ENCODE results near the gene NCOA7.
"Not testable (repeated sequence)": the region's sequence is repeated elsewhere in the genome, so short reads cannot be mapped to it uniquely, and the experiment has no call there.

The NCOA7 gene

GRCh38 chr6:125923366-125923877 is 132.7 kb downstream of the NCOA7 start:
- DNase-seq (ENCODE audit: low read depth): no peak

- no peak for DNase-seq (ENCODE audit: low read depth)
These were observed 133.4 kb downstream of the NCOA7 start for GRCh38 chr6:125924169-125924568.

DNA sequence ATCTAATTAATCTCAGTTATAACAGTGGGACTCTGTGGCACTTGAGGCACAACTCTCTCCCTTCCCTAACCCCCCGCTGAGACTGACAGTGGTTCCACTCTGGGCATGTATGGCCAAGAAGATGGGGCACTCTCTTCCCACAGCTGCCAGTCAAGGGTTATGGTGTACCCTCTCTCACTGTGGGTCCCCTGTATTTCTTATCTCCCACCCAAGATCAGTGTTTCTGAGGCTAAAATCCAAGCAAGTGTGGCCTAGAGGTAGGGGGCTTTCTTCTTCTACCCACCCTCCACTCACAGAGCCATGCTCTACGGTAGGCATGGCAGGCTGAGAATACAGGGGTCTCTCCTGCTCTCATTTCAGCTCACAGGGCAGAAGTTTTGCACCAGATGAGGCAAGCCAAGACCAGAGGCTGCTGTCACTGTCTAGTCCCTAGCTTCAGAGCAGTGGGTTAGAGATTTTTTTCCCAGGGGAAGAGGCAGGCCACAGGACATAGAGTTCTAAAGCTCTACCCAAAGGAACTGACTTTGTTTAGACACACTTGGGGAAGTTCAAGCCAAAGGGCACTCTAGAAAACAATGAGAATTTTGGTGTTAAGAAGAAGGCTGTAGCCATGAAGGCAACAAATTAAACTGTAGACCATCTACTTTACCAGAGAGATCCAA is 134.1 kb downstream of the NCOA7 start:
- no peak for DNase-seq (ENCODE audit: low read depth)

DNA sequence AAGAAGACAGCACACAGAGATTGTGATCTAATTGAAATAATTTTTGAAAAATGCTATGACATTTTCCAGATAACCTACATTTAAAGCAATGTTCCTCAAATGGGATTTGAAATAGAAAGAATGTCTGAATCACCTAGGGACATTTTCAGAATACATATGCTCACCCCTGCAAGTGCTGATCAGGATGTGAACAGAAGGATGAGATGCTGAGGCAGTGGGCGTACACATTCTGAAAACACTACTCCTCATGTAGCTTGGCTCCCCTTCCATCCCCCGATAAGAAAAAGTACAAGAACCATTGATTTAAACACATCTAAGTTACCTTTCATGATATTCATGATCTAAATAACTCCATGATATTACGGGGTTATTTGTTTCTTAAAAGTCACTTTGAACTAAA is 136.0 kb downstream of the NCOA7 start:
- no peak for DNase-seq (ENCODE audit: low read depth)

DNA sequence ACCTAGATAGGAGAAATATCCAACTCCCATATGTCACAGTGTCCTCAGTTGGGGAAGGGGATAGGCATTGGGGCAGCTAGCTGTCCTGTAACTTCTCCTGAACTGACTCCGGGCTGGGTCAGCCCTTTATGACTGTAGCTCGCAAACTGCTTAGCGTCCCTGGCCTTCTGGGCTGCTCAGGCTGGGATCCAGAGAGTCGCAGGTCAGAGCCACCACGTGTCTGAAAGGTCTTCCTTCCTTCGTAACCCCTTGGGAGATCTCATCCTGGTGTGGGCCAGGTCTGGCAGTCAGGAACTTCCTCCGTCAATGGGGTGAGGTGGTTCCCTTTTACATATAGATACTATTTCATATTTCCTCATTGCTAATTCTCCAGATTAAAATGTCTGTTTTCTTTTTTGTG is 137.0 kb downstream of the NCOA7 start:
- no peak for DNase-seq (ENCODE audit: low read depth)

DNA sequence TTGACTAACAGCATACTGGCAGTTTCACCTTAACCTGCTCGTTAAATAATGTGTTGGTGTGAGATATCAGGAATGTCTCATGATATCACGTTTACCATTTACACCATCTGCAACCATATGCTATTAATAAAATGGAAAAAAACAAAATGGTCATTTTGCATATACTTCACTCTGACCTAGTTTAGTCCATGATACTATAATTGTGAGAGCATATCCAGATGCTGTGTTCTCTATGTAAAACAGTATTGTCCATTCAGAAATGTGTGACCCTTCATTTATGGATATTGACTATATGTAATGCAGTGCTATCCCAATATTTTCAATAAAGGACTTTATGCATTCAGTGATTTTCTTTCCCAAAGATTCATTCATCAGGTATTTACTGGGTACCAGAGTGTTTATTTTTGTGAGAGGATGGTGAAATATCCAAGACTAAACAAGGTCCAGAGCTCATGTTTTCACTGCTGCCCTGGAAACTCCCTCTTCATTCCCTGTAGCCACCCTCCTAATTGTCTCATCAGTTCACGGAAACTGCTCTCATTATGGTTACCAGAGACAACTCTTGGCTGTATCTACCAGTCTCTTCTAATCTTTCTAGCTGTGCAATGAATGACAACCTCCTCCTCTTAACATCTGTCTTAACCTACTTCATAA is 140.1 kb downstream of the NCOA7 start:
- no peak for DNase-seq (ENCODE audit: low read depth)

- DNase-seq (ENCODE audit: low read depth): no peak
These were observed 141.1 kb downstream of the NCOA7 start for GRCh38 chr6:125931733-125932450.

DNA sequence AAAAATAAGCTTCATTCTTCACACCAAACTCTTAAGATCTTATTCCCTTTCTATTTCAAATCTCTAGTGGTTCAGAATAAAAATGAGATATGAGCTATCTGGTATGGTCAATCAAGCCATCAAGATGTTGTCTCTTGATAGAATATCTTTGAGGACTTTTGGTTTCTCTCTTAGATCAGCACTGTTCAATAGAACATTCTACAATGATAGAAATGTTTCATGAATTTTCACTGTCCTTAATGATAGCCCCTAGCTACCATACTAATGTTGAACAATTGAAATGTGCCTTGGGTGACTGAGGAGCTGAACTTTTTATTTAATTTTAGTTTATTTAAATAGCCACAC is 141.7 kb downstream of the NCOA7 start:
- DNase-seq (ENCODE audit: low read depth): no peak

- DNase-seq (ENCODE audit: low read depth): not testable (repeated sequence)
These were observed 144.8 kb downstream of the NCOA7 start for GRCh38 chr6:125935520-125935919.

DNA sequence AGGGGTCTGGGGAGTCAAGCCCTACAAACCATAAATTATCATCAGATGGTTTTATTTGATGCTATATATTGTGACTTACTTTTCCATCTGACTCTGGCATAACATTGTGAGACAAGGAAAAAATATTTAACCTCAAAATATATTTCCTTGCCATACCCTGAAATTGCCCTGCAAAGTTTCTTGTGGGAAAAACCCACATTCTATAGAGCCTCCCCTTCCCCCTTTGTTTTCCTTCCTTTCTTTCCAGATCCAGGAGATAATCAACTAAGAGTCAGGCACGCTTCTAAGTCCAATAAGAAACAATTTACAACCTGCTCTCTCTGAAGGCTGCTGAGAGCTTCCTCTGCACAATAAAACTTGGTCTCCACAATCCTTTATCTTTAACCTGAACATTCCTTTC is 148.3 kb downstream of the NCOA7 start:
- DNase-seq (ENCODE audit: low read depth): no peak

GRCh38 chr6:125939791-125940190 is 149.0 kb downstream of the NCOA7 start:
- no peak for DNase-seq (ENCODE audit: low read depth)

- no peak for DNase-seq (ENCODE audit: low read depth)
These were observed 149.7 kb downstream of the NCOA7 start for GRCh38 chr6:125940247-125941041.

DNA sequence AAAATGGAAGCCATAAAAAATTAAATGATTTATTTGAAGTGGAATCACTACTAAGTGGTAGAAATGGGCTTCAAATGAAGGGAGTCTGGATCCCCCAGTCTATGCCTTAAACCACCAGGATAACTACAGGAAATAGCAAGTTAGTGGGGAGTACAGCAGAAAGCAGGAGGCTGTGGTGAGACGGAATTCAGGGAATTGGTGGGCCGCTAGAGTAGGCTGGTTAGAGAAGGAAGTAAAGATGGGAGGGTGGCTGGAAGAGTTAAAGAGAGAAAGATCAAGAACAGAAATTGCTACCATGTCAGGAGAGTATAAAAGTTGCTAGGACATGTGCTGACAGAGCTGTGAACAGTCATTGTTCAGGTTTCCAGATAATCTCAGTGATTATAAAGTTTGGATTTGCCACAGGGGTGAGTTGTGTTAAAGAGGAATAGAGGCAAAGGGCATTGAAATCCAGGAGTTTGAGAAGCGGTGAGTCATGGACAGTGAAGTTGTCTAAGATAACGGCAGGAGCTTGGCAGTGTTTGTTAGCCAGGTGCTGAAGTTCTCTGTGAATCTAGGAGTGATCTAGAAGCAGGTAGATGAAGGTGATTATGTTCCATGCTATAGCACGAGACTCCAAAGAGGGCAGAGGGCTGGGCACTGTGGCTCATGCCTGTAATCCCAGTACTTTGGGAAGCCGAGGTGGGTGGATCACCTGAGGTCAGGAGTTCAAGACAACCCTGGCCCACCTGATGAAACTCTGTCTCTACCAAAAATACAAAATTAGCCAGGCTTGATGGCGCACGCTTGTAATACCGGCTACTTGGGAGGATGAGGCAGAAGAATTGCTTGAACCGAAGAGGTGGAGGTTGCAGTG is 152.1 kb downstream of the NCOA7 start:
- no peak for DNase-seq (ENCODE audit: low read depth)

DNA sequence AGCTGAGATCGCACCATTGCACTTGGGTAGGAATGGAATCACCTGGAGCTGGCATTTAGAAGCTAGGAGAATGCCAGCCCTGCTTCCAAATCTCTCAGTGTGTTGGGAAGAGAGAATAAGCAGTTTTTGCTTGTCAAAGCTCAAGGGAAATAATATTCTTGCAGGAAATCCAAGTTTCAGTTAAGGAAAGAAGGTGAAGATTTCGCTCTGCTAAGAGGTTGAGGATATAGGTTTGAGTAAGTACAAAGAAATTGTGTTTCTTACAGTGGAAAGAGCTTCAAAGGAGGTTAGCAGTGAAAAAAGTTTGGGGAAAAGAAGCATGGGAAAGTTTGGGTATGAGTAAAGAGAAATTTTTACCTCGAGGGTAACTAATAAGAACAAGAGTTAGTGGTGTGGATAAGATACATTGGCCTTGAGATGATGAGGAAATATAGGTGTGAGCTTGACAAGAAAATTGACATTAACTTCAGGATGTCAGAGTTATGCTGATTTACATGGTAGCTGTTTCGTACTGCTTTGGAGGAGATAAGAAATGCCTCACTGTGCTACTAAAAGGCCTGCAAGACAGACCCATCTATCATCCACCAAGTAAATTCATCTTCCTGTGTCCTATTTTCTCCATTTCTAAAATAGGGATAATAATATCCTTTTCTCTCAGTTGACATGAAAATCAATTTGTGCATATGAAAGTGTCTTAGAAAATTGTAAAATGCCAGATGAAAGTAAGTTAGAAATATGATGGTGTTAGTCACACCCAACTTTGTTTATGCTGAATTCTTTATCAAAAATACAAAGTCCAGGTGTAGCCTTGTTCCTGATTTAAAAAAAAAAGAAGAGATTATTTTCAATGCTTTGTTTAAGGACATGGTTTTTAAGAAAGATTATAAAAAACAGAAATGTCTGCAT is 153.0 kb downstream of the NCOA7 start:
- no peak for DNase-seq (ENCODE audit: low read depth)

GRCh38 chr6:125944434-125944816 is 153.7 kb downstream of the NCOA7 start:
- DNase-seq (ENCODE audit: low read depth): no peak

GRCh38 chr6:125944896-125945295 is 154.1 kb downstream of the NCOA7 start:
- no peak for DNase-seq (ENCODE audit: low read depth)

GRCh38 chr6:125945378-125946141 is 154.8 kb downstream of the NCOA7 start:
- DNase-seq (ENCODE audit: low read depth): no peak

- DNase-seq (ENCODE audit: low read depth): no peak
These were observed 156.9 kb downstream of the NCOA7 start for GRCh38 chr6:125947615-125948014.

GRCh38 chr6:125948455-125948854 is 157.7 kb downstream of the NCOA7 start:
- DNase-seq (ENCODE audit: low read depth): no peak

DNA sequence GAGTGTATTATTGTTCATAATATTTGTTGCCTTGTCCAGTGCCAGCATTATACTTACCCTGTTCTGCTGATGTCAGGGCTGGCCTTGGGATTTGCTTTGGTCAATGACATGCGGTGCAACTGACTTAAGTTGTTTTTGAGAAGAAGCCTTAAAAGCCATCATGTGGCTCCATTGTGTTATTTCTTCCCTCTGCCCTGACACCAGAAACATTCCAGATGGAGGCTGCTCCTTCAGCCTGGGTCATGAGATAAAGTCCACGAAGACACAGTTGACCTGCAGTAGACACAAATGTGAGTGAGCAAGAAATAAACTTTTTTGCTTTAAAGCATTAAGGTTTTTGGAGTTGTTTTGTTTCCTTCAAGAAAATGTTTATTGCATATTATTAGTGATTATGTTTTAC is 158.3 kb downstream of the NCOA7 start:
- DNase-seq (ENCODE audit: low read depth): no peak

Data from T follicular helper cell (primary cell).